Osteoblast (primary cell): ENCODE results near the gene CARD9. TPM values are rescaled to one million over a fixed set of nuclear protein-coding genes. Genes with fewer than 3 reads are reported as not detected.

Experiments used
- DNase-seq: peaks from one replicate; pipeline ENCODE4 v3.0.0; 2011; ENCODE audit warnings: low spot score, mixed read lengths; ENCODE audit not compliant: insufficient read length; ENCODE audit errors: missing footprints
- H2AFZ ChIP-seq: 2 replicates; pipeline ENCODE4 v1.6.0; 2011; ENCODE audit warnings: mild to moderate bottlenecking, low read length
- H3K27ac ChIP-seq: 2 replicates; pipeline ENCODE4 v1.5.1; 2011; ENCODE audit warnings: mild to moderate bottlenecking, low read depth, low read length, moderate library complexity
- H3K27me3 ChIP-seq: 2 replicates; pipeline ENCODE4 v1.6.0; 2012; ENCODE audit warnings: mild to moderate bottlenecking, control low read depth, inconsistent platforms, low read length, moderate library complexity; ENCODE audit not compliant: insufficient read depth
- H3K36me3 ChIP-seq: 2 replicates; pipeline ENCODE4 v1.5.1; 2011; ENCODE audit warnings: mild to moderate bottlenecking, low read length, control low read depth, moderate library complexity; ENCODE audit not compliant: insufficient read depth
- H3K4me1 ChIP-seq: 2 replicates; pipeline ENCODE4 v1.5.1; 2011; ENCODE audit warnings: mild to moderate bottlenecking, low read length, control low read depth, moderate library complexity; ENCODE audit not compliant: insufficient read depth
- H3K4me2 ChIP-seq: 2 replicates; pipeline ENCODE4 v1.6.0; 2011; ENCODE audit warnings: mild to moderate bottlenecking, low read length; ENCODE audit not compliant: insufficient read depth
- H3K4me3 ChIP-seq: fragments of 200-600 bp; sonication (generic); 3 replicates; pipeline ENCODE4 v1.5.1; 2012; ENCODE audit warnings: mild to moderate bottlenecking, low read length, inconsistent platforms; ENCODE audit not compliant: insufficient read depth
- H3K79me2 ChIP-seq: 2 replicates; pipeline ENCODE4 v1.6.0; 2012; ENCODE audit warnings: mild to moderate bottlenecking, low read length, control low read depth, inconsistent platforms; ENCODE audit not compliant: insufficient read depth
- H3K9me3 ChIP-seq: 2 replicates; pipeline ENCODE4 v1.5.1; 2011; ENCODE audit warnings: low read depth, low read length, control low read depth
- H4K20me1 ChIP-seq: 2 replicates; pipeline ENCODE4 v1.6.0; 2012; ENCODE audit warnings: mild to moderate bottlenecking, low read length, control low read depth; ENCODE audit not compliant: insufficient read depth
- total RNA-seq: library from RNA; depleted of rRNA; stranded (reverse); fragments of >200 nt; gene quantifications from 2 replicates; pipeline ENCODE4 v1.2.3, GENCODE V29; 2012
- TF ChIP-seq, protein P1 (sequence below): IDR thresholded peaks from 2 replicates; pipeline ENCODE4 v1.5.1; 2011; ENCODE audit warnings: mild to moderate bottlenecking, low read depth, low read length, moderate library complexity; ENCODE audit errors: extremely low read depth

CARD9 gene
- total RNA-seq, 1 donor, result 5.1 TPM

DNA sequence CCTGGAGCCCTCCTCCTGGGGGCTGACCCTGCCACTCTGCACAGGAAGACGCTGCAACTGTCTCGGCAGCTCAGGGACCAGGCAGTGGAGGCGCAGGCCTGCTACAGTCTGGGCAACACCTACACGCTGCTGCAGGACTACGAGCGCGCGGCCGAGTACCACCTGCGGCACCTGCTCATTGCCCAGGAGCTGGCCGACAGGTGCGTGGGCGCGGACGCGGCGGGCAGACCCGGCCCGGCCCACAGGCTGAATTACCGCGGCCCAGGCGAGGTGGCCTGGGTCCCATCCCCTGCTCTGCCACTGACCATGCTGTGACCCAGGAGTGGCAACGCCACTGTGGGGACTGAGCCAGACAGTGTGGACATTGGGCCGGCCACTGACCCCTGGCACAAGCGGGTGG lies 35.0 kb downstream of the CARD9 start:
- Histone ChIP-seq H3K9me3 (no peaks in the 10 kb centered on the region), H3K4me3 (no peak overlapping the region), H3K36me3 (peaks cover 56% of the 10 kb centered on the region), H3K79me2 (peaks cover 31% of the 10 kb centered on the region), H3K27ac (no peak overlapping the region), H3K4me1 (no peaks in the 10 kb centered on the region), H4K20me1 (peaks cover 58% of the 10 kb centered on the region), H3K27me3 (no peaks in the 10 kb centered on the region), H3K4me2 (no peak overlapping the region), H2AFZ (no peak overlapping the region)
- TF ChIP-seq, protein P1, sequence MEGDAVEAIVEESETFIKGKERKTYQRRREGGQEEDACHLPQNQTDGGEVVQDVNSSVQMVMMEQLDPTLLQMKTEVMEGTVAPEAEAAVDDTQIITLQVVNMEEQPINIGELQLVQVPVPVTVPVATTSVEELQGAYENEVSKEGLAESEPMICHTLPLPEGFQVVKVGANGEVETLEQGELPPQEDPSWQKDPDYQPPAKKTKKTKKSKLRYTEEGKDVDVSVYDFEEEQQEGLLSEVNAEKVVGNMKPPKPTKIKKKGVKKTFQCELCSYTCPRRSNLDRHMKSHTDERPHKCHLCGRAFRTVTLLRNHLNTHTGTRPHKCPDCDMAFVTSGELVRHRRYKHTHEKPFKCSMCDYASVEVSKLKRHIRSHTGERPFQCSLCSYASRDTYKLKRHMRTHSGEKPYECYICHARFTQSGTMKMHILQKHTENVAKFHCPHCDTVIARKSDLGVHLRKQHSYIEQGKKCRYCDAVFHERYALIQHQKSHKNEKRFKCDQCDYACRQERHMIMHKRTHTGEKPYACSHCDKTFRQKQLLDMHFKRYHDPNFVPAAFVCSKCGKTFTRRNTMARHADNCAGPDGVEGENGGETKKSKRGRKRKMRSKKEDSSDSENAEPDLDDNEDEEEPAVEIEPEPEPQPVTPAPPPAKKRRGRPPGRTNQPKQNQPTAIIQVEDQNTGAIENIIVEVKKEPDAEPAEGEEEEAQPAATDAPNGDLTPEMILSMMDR, result no peak
- DNase-seq, result no peak

DNA sequence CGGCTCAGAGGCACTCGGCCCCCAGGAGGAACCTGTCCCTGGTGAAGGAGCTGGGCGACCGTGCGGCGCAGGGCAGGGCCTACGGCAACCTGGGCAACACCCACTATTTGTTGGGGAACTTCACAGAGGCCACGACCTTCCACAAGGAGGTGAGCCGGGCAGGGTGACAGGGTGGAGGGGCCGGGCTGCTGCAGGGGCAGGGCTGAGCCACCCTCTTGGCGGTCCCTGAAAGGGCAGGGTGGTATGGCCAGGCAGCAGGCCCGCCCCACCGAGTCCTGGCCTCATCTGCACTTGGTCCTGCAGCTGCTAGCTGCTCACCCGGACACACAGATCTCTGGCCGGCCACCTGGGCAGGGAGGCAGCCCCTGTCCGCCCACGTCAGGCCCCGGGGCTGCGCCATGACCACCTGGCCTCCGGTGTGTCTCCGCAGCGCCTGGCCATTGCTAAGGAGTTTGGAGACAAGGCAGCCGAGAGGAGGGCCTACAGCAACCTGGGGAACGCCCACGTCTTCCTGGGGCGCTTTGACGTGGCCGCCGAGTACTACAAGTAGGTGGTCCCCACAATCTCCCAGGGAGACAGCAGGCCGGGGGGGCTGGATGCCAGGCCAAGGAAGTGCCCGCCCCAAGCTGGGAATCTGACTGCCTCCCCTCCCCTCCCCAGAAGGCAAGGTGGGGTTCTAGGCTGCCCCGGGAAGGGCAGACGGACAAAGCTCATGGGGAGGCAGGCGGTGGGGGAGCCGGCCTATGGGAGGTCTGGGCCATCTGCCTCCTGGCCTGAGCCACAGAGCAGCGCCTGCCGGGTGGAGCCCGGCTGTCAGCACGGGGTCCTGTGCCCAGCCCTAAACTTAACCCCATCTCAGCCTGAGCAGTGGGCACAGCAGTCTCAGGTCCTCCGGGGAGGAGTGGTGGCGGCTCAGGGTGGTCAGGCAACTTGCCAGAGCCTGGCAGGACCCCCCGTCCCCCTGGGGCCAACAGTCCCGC lies 35.8 kb downstream of the CARD9 start:
- H3K27me3 ChIP-seq, result no peaks in the 10 kb centered on the region
- peaks cover 39% of the 10 kb centered on the region for H3K79me2 ChIP-seq
- H3K4me3 ChIP-seq, result no peak overlapping the region
- DNase-seq, result no peak
- H3K4me2 ChIP-seq, result no peak overlapping the region
- H3K36me3 ChIP-seq, result peaks cover 56% of the 10 kb centered on the region
- no peak overlapping the region for H3K27ac ChIP-seq
- no peaks in the 10 kb centered on the region for H3K4me1 ChIP-seq
- peaks cover 62% of the 10 kb centered on the region for H4K20me1 ChIP-seq
- TF ChIP-seq, protein P1, result no peak
- H3K9me3 ChIP-seq, result no peaks in the 10 kb centered on the region
- no peak overlapping the region for H2AFZ ChIP-seq

DNA sequence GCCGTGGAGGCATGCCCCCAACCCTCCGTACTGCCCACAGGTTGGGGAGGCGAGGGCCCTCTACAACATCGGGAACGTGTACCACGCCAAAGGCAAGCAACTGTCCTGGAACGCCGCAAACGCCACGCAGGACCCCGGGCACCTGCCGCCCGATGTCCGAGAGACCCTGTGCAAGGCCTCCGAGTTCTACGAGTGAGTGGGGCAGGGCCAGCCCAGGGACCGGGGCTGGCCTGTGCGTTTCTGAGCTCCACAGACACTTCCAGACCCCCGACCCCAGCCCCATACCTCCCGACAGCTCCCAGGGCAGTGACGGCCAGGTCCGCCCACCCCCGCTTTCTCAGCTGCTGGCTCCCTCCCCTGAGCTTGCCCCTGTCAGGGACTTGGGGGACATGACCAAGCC lies 36.6 kb downstream of the CARD9 start:
- Histone ChIP-seq H3K4me1 (no peaks in the 10 kb centered on the region), H3K36me3 (peaks cover 60% of the 10 kb centered on the region), H4K20me1 (peaks cover 66% of the 10 kb centered on the region)

More for the DNA sequence above, 36.6 kb downstream of the CARD9 start:
- H2AFZ ChIP-seq, result no peak overlapping the region
- no peak overlapping the region for H3K4me2 ChIP-seq
- H3K27me3 ChIP-seq, result no peaks in the 10 kb centered on the region
- peaks cover 47% of the 10 kb centered on the region for H3K79me2 ChIP-seq
- H3K27ac ChIP-seq, result no peak overlapping the region
- no peaks in the 10 kb centered on the region for H3K9me3 ChIP-seq
- H3K4me3 ChIP-seq, result no peak overlapping the region
- TF ChIP-seq, protein P1, result no peak
- no peak for DNase-seq
